Progenitor cell of endocrine pancreas (in vitro differentiated cells): Measurements from ENCODE around the gene PARD3. TPM values are rescaled to one million over a fixed set of nuclear protein-coding genes. Genes with fewer than 3 reads are reported as not detected.

Source experiments
- DNase-seq: peaks from one replicate; pipeline ENCODE4 v3.0.0; 2021; ENCODE audit warnings: low spot score; ENCODE audit not compliant: unreplicated experiment
- H3K27ac Mint-ChIP-seq: 2 replicates; pipeline ENCODE4 v1.8.0; 2021; ENCODE audit warnings: mild to moderate bottlenecking, moderate library complexity, mixed read lengths
- H3K27me3 Mint-ChIP-seq: 2 replicates; pipeline ENCODE4 v1.8.0; 2021; ENCODE audit warnings: mixed read lengths
- H3K36me3 Mint-ChIP-seq: 2 replicates; pipeline ENCODE4 v1.8.0; 2022; ENCODE audit warnings: mixed read lengths; ENCODE audit not compliant: insufficient read depth
- H3K4me1 Mint-ChIP-seq: 2 replicates; pipeline ENCODE4 v1.8.0; 2021; ENCODE audit warnings: low read depth, mixed read lengths
- H3K4me3 Mint-ChIP-seq: 2 replicates; pipeline ENCODE4 v1.8.0; 2021; ENCODE audit warnings: low read depth, mild to moderate bottlenecking, moderate library complexity, mixed read lengths
- H3K9me3 Mint-ChIP-seq: 2 replicates; pipeline ENCODE4 v1.8.0; 2021; ENCODE audit warnings: low read depth, mixed read lengths
- CTCF ChIP-seq: fragments of 200-600 bp; sonication (generic); IDR thresholded peaks from one replicate; pipeline ENCODE4 v1.5.0; 2021; ENCODE audit warnings: antibody characterized with exemption, mild to moderate bottlenecking; ENCODE audit not compliant: unreplicated experiment
- total RNA-seq: library from RNA; stranded (reverse); gene quantifications from 2 replicates; pipeline ENCODE4 v1.2.1, GENCODE V29; 2021

The PARD3 gene
- total RNA-seq, 1 donor from 2014 or later, result 85.3 TPM

- DNase-seq, result no peak
- no peaks in the 10 kb centered on the region for H3K9me3 Mint-ChIP-seq
- H3K4me1 Mint-ChIP-seq, result peaks cover 26% of the 10 kb centered on the region
- no peak overlapping the region for H3K4me3 Mint-ChIP-seq
- peak overlapping the region; percentile 54 for H3K27ac Mint-ChIP-seq
- no peak for TF ChIP-seq CTCF
- H3K36me3 Mint-ChIP-seq, result peaks cover 12% of the 10 kb centered on the region
- H3K27me3 Mint-ChIP-seq, result no peaks in the 10 kb centered on the region
These were observed 698.3 kb downstream of the PARD3 start for GRCh38 chr10:34116681-34117271.

- Mint-ChIP-seq H3K4me3 (no peak overlapping the region), H3K27ac (peak overlapping the region; percentile 23), H3K27me3 (no peaks in the 10 kb centered on the region), H3K36me3 (peaks cover 14% of the 10 kb centered on the region), H3K4me1 (peaks cover 20% of the 10 kb centered on the region), H3K9me3 (no peaks in the 10 kb centered on the region)
- DNase-seq, result no peak
- no peak for TF ChIP-seq CTCF
These were observed 698.9 kb downstream of the PARD3 start for GRCh38 chr10:34116220-34116641.

GRCh38 chr10:34114914-34115313, 700.2 kb downstream of the PARD3 start:
- Mint-ChIP-seq H3K36me3 (peaks cover 21% of the 10 kb centered on the region), H3K9me3 (no peaks in the 10 kb centered on the region), H3K4me1 (peaks cover 19% of the 10 kb centered on the region), H3K27me3 (no peaks in the 10 kb centered on the region), H3K27ac (no peak overlapping the region), H3K4me3 (no peak overlapping the region)
- no peak for DNase-seq
- no peak for TF ChIP-seq CTCF

- Mint-ChIP-seq H3K36me3 (peaks cover 23% of the 10 kb centered on the region), H3K27ac (peak overlapping the region; percentile 18)
These were observed 701.4 kb downstream of the PARD3 start for GRCh38 chr10:34113504-34114225.

More at GRCh38 chr10:34113504-34114225, 701.4 kb downstream of the PARD3 start:
- Mint-ChIP-seq H3K4me3 (no peak overlapping the region), H3K4me1 (peaks cover 18% of the 10 kb centered on the region), H3K9me3 (no peaks in the 10 kb centered on the region), H3K27me3 (no peaks in the 10 kb centered on the region)
- no peak for TF ChIP-seq CTCF
- no peak for DNase-seq
